ENCODE measurements around the gene SLC4A8. TPM values are rescaled to one million over a fixed set of nuclear protein-coding genes. Genes with fewer than 3 reads are reported as not detected.

The SLC4A8 gene
- total RNA-seq, 1 donor from 2014 or later: 0.74 TPM

DNA sequence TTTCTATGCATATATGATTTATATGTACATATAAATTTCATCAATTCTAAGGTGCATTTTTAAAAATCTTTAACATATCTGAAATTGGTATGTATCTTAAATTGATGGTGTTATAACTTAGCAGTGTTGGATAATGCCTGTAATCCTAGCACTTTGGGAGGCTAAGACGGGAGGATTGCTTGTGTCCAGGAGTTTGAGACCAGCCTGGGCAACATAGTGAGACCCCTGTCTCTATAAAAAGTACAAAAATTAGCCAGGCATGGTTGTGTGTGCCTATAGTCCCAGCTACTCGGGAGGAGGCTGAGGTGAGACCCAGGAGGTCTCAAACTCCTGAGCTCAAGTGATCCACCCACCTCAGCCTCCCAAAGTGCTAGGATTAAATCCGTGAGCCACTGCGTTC lies 27.0 kb upstream of the SLC4A8 start:
- no peak for DNase-seq (ENCODE audit: extremely low spot score in 2 of 2)
- intact Hi-C loops (cut with DNase I): no loop called here
- Histone ChIP-seq H3K4me3 (no peak overlapping the region), H3K27me3 (no peaks in the 10 kb centered on the region), H3K9me3 (no peaks in the 10 kb centered on the region), H3K4me1 (peaks cover 14% of the 10 kb centered on the region), H3K36me3 (no peaks in the 10 kb centered on the region), H3K27ac (no peak overlapping the region)
- no peak for TF ChIP-seq POLR2AphosphoS5 (IDR thresholded peaks at IDR 0.05; ENCODE audit: insufficient read depth in 1 of 2, low read depth in 1 of 2)
- no peak for TF ChIP-seq CTCF (IDR thresholded peaks at IDR 0.05)
- TF ChIP-seq POLR2A (IDR thresholded peaks at IDR 0.05): no peak

DNA sequence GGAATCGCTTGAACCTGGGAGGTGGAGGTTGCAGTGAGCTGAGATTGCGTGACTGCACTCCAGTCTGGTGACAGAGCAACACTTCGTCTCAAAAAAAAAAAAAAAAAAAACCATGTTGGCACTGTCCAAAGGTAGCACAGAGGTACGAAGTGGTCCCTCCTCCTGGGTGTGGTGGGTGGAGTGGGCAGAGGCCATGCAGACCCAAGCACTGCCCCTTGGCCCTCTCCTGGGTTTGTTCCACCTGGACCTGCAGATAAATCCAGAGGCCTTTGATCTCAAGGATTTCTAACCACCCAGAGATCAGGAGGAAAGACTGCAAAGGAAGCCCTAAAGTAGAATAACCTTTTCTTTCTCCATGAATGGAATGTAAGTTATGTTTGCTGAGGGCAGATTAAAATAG lies 24.7 kb upstream of the SLC4A8 start:
- DNase-seq (ENCODE audit: extremely low spot score in 2 of 2): peak in 1 of 2 donors; percentile 25
- Histone ChIP-seq H3K9me3 (no peaks in the 10 kb centered on the region), H3K36me3 (no peaks in the 10 kb centered on the region), H3K27me3 (no peaks in the 10 kb centered on the region), H3K4me1 (peaks cover 9% of the 10 kb centered on the region), H3K4me3 (no peak overlapping the region), H3K27ac (no peak overlapping the region)
- intact Hi-C loops (cut with DNase I): no loop called here
- TF ChIP-seq POLR2A (IDR thresholded peaks at IDR 0.05) (no peak), CTCF (IDR thresholded peaks at IDR 0.05) (no peak), POLR2AphosphoS5 (IDR thresholded peaks at IDR 0.05; ENCODE audit: insufficient read depth in 1 of 2, low read depth in 1 of 2) (no peak)

GRCh38 chr12:51401020-51401419 lies 23.6 kb upstream of the SLC4A8 start:
- H3K4me1 ChIP-seq: peaks cover 9% of the 10 kb centered on the region
- intact Hi-C loops (cut with DNase I): no loop called here

DNA sequence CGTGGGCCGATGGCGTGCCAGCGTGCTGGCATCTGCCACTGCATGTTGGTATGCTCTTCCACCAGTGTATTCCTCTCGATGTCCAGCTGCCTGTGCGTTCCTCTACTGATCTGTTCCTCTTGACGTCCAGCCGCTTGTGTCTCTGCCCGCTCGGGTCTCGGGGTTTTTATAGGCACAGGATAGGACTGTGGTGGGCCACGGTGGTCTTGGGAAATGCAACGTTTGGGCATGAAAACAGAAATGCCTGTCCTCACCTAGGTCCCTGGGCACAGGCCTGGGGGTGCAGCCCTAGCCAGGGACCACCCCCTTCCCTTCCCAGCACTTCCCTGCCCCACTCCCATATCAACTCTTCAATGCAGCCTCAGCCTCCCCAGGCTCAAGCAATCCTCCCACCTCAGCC lies 23.1 kb upstream of the SLC4A8 start:
- TF ChIP-seq POLR2AphosphoS5 (IDR thresholded peaks at IDR 0.05; ENCODE audit: insufficient read depth in 1 of 2, low read depth in 1 of 2) (no peak), CTCF (IDR thresholded peaks at IDR 0.05) (no peak), POLR2A (IDR thresholded peaks at IDR 0.05) (no peak)
- no peak overlapping the region for H3K27ac ChIP-seq
- no peaks in the 10 kb centered on the region for H3K36me3 ChIP-seq
- no peaks in the 10 kb centered on the region for H3K9me3 ChIP-seq
- peaks cover 9% of the 10 kb centered on the region for H3K4me1 ChIP-seq
- peak in 1 of 2 donors; percentile 13 for DNase-seq (ENCODE audit: extremely low spot score in 2 of 2)
- H3K4me3 ChIP-seq: no peak overlapping the region
- no peaks in the 10 kb centered on the region for H3K27me3 ChIP-seq
- intact Hi-C loops (cut with DNase I): no loop called here

More at GRCh38 chr12:51401020-51401419, 23.6 kb upstream of the SLC4A8 start:
- Histone ChIP-seq H3K4me3 (no peak overlapping the region), H3K36me3 (no peaks in the 10 kb centered on the region), H3K27me3 (no peaks in the 10 kb centered on the region), H3K9me3 (no peaks in the 10 kb centered on the region), H3K27ac (no peak overlapping the region)
- TF ChIP-seq CTCF (IDR thresholded peaks at IDR 0.05) (no peak), POLR2A (IDR thresholded peaks at IDR 0.05) (no peak), POLR2AphosphoS5 (IDR thresholded peaks at IDR 0.05; ENCODE audit: insufficient read depth in 1 of 2, low read depth in 1 of 2) (no peak)
- DNase-seq (ENCODE audit: extremely low spot score in 2 of 2): peak in 1 of 2 donors; percentile 37

GRCh38 chr12:51401900-51402299 lies 22.7 kb upstream of the SLC4A8 start:
- intact Hi-C loops (cut with DNase I): no loop called here
- Histone ChIP-seq H3K27ac (no peak overlapping the region), H3K36me3 (no peaks in the 10 kb centered on the region), H3K9me3 (no peaks in the 10 kb centered on the region), H3K27me3 (no peaks in the 10 kb centered on the region), H3K4me1 (peaks cover 9% of the 10 kb centered on the region), H3K4me3 (no peak overlapping the region)
- TF ChIP-seq POLR2A (IDR thresholded peaks at IDR 0.05): no peak
- no peak for TF ChIP-seq CTCF (IDR thresholded peaks at IDR 0.05)
- TF ChIP-seq POLR2AphosphoS5 (IDR thresholded peaks at IDR 0.05; ENCODE audit: insufficient read depth in 1 of 2, low read depth in 1 of 2): no peak
- DNase-seq (ENCODE audit: extremely low spot score in 2 of 2): no peak
